PC-9 (cell line): ENCODE results near the gene ZNF606. TPM values are rescaled to one million over a fixed set of nuclear protein-coding genes. Genes with fewer than 3 reads are reported as not detected.
A peak's percentile ranks its signal among the peaks of the same experiment; 100 is the strongest.

Experiments
- BruUV-seq: library from RNA; stranded (reverse); fragments of 400-500 nt; replicated peaks from 2 replicates; lab custom pipeline; 2021; lab: Mats Ljungman, UMichigan
- CTCF ChIA-PET: fragments of 300-600 bp; sonication (Branson Sonifier 250); formaldehyde crosslinking; loops from one replicate; lab custom pipeline; 2022; ENCODE audit warnings: antibody characterized with exemption; lab: Charles Lee
- POLR2A ChIA-PET: fragments of 300-600 bp; sonication (Branson Sonifier 250); formaldehyde crosslinking; loops from one replicate; lab custom pipeline; 2022; ENCODE audit warnings: antibody characterized with exemption; ENCODE audit not compliant: unreplicated experiment; lab: Charles Lee
- DNase-seq, 2 experiments: peaks; one replicate each; pipeline versions ENCODE4 v3.0.0 to v3.0.0-alpha.2; 2015 to 2022; ENCODE audit warnings: mixed read lengths in 1 of 2
- H2AFZ ChIP-seq: fragments of 200-600 bp; sonication (generic); 2 replicates; pipeline ENCODE4 v1.8.1; 2017; ENCODE audit warnings: antibody characterized with exemption
- H3F3A ChIP-seq: fragments of 200-600 bp; sonication (generic); 2 replicates; pipeline ENCODE4 v1.8.1; 2017; ENCODE audit warnings: antibody characterized with exemption, mild to moderate bottlenecking, low read depth; ENCODE audit not compliant: insufficient read depth
- H3K27ac ChIP-seq: fragments of 200-600 bp; sonication (generic); 2 replicates; pipeline ENCODE4 v1.6.1; 2016; ENCODE audit warnings: mixed run types
- H3K27me3 ChIP-seq: fragments of 200-600 bp; sonication (generic); 2 replicates; pipeline ENCODE4 v1.6.1; 2016; ENCODE audit warnings: low read depth, mixed run types; ENCODE audit not compliant: insufficient read depth
- H3K36me3 ChIP-seq: fragments of 200-600 bp; sonication (generic); 2 replicates; pipeline ENCODE4 v1.6.1; 2016; ENCODE audit warnings: low read depth, mixed run types
- H3K4me1 ChIP-seq: fragments of 200-600 bp; sonication (generic); replicated peaks from 2 replicates; pipeline ENCODE4 v1.6.1; 2016; ENCODE audit warnings: mixed run types; ENCODE audit not compliant: insufficient read depth
- H3K4me2 ChIP-seq: fragments of 200-600 bp; sonication (generic); 2 replicates; pipeline ENCODE4 v1.6.1; 2017; ENCODE audit warnings: mixed run types
- H3K4me3 ChIP-seq: fragments of 200-600 bp; sonication (generic); 2 replicates; pipeline ENCODE4 v1.6.1; 2016; ENCODE audit warnings: mixed run types
- H3K79me2 ChIP-seq: fragments of 200-600 bp; sonication (generic); 2 replicates; pipeline ENCODE4 v1.6.1; 2017; ENCODE audit warnings: low read depth, mixed run types
- H3K9me2 ChIP-seq: fragments of 200-600 bp; sonication (generic); 2 replicates; pipeline ENCODE4 v1.8.1; 2017; ENCODE audit warnings: mild to moderate bottlenecking; ENCODE audit not compliant: insufficient read depth
- H3K9me3 ChIP-seq: fragments of 200-600 bp; sonication (generic); 2 replicates; pipeline ENCODE4 v1.8.1; 2016; ENCODE audit warnings: low read depth; ENCODE audit not compliant: insufficient read depth
- H4K20me1 ChIP-seq: fragments of 200-600 bp; sonication (generic); 2 replicates; pipeline ENCODE4 v1.8.1; 2017; ENCODE audit not compliant: insufficient read depth
- EZH2 ChIP-seq: fragments of 200-600 bp; sonication (generic); IDR thresholded peaks from 2 replicates; pipeline ENCODE4 v1.8.0; 2017; ENCODE audit warnings: antibody characterized with exemption, low read depth
- intact Hi-C: fragments of 100-400 bp; cut with micrococcal nuclease; formaldehyde crosslinking; loops from one replicate; pipeline ENCODE4 v1.10.0; 2022; ENCODE audit not compliant: unreplicated experiment
- total RNA-seq: library from RNA; stranded (reverse); gene quantifications from 2 replicates; pipeline ENCODE4 v1.2.3, GENCODE V29; 2021
- TF ChIP-seq, protein P1 (sequence below): fragments of 200-600 bp; sonication (generic); conservative IDR thresholded peaks from 2 replicates; pipeline ENCODE4 v1.6.1; 2017; ENCODE audit warnings: mixed run types, antibody characterized with exemption, mild to moderate bottlenecking, moderate library complexity

The ZNF606 gene
- total RNA-seq, 1 experiment from 2014 or later: 16.3 TPM

DNA sequence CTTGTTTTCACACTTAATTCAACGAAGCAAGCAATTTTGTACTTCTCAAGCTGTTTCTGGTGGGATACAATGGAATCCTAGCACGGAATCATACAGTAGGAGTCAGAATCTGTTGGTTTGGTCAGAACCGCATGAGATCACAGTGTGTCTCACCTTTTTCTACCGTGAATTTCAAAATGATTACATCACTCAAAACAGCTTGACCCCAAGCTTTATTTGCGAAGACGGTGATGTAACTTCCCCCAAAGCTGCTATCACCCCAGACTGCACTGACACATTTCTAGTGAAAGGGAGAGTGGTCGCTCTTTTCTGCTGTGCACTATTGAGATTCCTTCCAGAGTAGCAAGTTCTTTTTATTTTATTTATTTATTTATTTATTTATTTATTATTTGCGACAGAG is 37.9 kb downstream of the ZNF606 start:
- H3K4me3 ChIP-seq: no peak overlapping the region
- no peaks in the 10 kb centered on the region for H3K79me2 ChIP-seq
- ChIA-PET CTCF (interaction anchor here (0.6 kb wide), 1 partner anchor 539 kb away, joined by 4 read pairs; no protein-coding TSS in a partner anchor), POLR2A (no interaction called here)
- H3K27me3 ChIP-seq: 0 out of 2 replicates have a peak, but pooled peaks cover 3% of the 10 kb centered on the region
- H2AFZ ChIP-seq: no peak overlapping the region
- DNase-seq: no peak
- intact Hi-C loops: no loop called here
- no peaks in the 10 kb centered on the region for H3K9me2 ChIP-seq
- H3K4me1 ChIP-seq: no peaks in the 10 kb centered on the region
- no peak overlapping the region for H3K27ac ChIP-seq
- no peak overlapping the region for H3K4me2 ChIP-seq
- no peaks in the 10 kb centered on the region for H3K36me3 ChIP-seq
- H3K9me3 ChIP-seq: peaks cover 29% of the 10 kb centered on the region
- BruUV-seq: no TSS peak
- no peaks in the 10 kb centered on the region for H3F3A ChIP-seq
- no peaks in the 10 kb centered on the region for H4K20me1 ChIP-seq
- TF ChIP-seq, protein P1, sequence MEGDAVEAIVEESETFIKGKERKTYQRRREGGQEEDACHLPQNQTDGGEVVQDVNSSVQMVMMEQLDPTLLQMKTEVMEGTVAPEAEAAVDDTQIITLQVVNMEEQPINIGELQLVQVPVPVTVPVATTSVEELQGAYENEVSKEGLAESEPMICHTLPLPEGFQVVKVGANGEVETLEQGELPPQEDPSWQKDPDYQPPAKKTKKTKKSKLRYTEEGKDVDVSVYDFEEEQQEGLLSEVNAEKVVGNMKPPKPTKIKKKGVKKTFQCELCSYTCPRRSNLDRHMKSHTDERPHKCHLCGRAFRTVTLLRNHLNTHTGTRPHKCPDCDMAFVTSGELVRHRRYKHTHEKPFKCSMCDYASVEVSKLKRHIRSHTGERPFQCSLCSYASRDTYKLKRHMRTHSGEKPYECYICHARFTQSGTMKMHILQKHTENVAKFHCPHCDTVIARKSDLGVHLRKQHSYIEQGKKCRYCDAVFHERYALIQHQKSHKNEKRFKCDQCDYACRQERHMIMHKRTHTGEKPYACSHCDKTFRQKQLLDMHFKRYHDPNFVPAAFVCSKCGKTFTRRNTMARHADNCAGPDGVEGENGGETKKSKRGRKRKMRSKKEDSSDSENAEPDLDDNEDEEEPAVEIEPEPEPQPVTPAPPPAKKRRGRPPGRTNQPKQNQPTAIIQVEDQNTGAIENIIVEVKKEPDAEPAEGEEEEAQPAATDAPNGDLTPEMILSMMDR: no peak
- no peak for TF ChIP-seq EZH2

DNA sequence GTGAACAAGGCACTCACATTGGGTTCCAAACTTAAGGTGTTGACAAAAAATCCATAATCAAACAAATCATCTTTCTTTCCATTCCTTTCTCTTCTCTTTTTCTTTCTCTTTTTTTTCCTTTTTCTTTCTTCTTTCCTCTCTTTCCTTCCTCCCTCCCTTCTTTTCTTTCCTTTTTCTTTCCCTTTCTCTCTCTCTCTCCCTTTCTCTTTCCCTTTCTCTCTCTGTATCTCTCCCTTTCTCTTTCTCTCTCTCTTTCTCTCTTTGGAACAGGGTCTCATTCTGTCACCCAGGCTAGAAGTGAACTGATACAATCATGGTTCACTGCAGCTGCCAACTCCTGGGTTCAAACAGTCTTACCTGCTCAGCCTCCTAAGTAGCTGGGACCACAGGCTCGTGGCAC is 40.8 kb downstream of the ZNF606 start:
- intact Hi-C loops: no loop called here
- ChIA-PET CTCF (no interaction called here), POLR2A (no interaction called here)
- BruUV-seq: no TSS peak
- peaks cover 17% of the 10 kb centered on the region for H3K9me3 ChIP-seq
- H3K9me2 ChIP-seq: no peaks in the 10 kb centered on the region
- no peaks in the 10 kb centered on the region for H3K79me2 ChIP-seq
- H3K4me2 ChIP-seq: no peak overlapping the region
- H3K4me3 ChIP-seq: no peak overlapping the region
- no peak overlapping the region for H3K27ac ChIP-seq
- no peak for DNase-seq
- no peaks in the 10 kb centered on the region for H3K36me3 ChIP-seq
- TF ChIP-seq, protein P1: no peak
- TF ChIP-seq EZH2: no peak
- H3K4me1 ChIP-seq: no peaks in the 10 kb centered on the region
- H3F3A ChIP-seq: no peaks in the 10 kb centered on the region
- no peaks in the 10 kb centered on the region for H4K20me1 ChIP-seq
- H3K27me3 ChIP-seq: 0 out of 2 replicates have a peak, but pooled peaks cover 3% of the 10 kb centered on the region
- 0 out of 2 replicates have a peak overlapping the region, but pooled peaks have one; percentile 23 for H2AFZ ChIP-seq

DNA sequence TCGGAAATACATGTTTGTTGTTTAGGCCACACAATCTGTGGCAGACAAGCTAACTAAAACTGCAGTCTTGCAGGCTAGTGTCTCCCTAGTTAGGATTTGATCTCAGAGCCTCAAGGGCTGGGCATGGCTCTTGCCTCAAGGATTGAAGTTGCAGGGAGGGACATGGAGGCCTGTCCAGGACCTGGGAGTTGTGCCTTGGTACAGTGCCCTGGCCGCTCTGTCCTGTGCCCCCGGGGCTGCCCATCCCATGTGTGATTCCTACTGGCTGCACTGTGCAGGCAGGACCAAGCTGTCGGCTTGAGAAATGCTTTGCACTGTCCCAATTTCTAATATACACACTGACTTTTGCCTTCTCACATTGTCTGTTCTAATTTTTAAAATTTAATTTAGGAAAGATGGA is 47.6 kb downstream of the ZNF606 start:
- Histone ChIP-seq H3K4me1 (no peaks in the 10 kb centered on the region), H4K20me1 (no peaks in the 10 kb centered on the region), H3K9me3 (peaks cover 16% of the 10 kb centered on the region; the same call in 1 of the 2 replicates), H3K27ac (no peak overlapping the region), H3K4me2 (no peak overlapping the region), H3K27me3 (0 out of 2 replicates have a peak, but pooled peaks cover 13% of the 10 kb centered on the region), H3K9me2 (no peaks in the 10 kb centered on the region), H3K79me2 (no peaks in the 10 kb centered on the region), H2AFZ (no peak overlapping the region), H3K36me3 (no peaks in the 10 kb centered on the region), H3K4me3 (no peak overlapping the region), H3F3A (no peaks in the 10 kb centered on the region)
- BruUV-seq: no TSS peak
- DNase-seq: no peak
- intact Hi-C loops: no loop called here
- ChIA-PET POLR2A (no interaction called here), CTCF (no interaction called here)
- TF ChIP-seq, protein P1: no peak
- no peak for TF ChIP-seq EZH2
